Measurements from ENCODE around the gene RIIAD1. TPM values are rescaled to one million over a fixed set of nuclear protein-coding genes. Genes with fewer than 3 reads are reported as not detected.
A peak's percentile ranks its signal among the peaks of the same experiment; 100 is the strongest.

Gene RIIAD1
- total RNA-seq = 10 to 100 TPM in 1 of 9 donors, 1 to 10 TPM in 3, under 1 TPM in 1, not detected in 4; 0.44 to 31.3 (median 5.0) TPM
- 1 to 10 TPM; 2.1 to 7.0 (median 6.1) TPM for polyA plus RNA-seq
- long read RNA-seq, donor 1 = 0 reads
- long read RNA-seq, donor 2 = 0 reads
- long read RNA-seq, donor 3 = 0 reads
- long read RNA-seq, donor 4 = 0 reads
- long read RNA-seq, donor 5 = 0 reads
- long read RNA-seq, donor 6, partial matches to known transcripts = 0 of 6 reads
- long read RNA-seq, donor 6, other reads (novel, unspliced or antisense) = 0 of 6 reads
- long read RNA-seq, donor 7 = 0 reads
- long read RNA-seq, donor 8 = 0 reads
- long read RNA-seq, donor 9 = 0 reads
- long read RNA-seq, donor 10 = 0 reads

DNA sequence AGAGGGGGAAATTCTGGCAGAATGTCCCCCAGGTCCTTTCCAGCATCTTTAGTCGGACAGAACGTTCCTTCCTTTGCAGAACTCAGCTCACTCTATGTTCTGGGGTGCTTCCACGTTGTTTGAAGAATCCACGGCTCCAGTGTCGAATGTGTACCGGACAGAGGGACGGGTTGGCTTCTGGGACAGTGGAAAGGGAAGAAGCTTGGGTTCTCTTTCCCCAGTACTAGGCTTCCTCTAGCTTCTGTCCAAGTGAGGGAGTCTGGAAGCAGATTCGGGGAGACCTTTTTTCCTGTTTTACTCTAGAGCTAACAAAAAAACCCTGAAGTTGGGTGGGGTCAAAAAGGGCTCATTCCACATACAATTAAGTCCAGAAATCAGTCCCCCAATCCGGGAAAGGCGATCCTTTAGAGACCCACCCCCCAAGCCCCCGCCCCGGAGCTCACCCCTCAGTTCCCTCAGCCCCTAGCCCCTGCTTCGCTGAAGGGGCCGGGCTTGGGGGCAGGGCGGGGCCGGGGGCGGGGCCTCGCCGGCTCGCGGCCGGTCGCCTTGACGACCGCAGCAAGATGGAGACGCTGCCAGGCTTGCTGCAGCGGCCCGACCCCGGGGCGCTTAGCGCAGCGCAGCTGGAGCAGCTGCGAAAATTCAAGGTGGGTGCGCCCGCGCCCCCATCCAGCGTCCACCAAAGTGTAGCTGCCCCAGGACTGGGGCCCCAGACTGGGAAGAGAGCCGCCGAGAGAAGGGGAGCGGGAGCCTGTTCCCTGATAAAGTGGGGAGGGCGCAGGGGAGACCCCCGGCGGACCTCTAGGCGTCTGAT is at the start of gene RIIAD1:
RIIAD1 (plus strand) TSS at position 549 of the 814 bp plus-strand sequence; CDS start at position 564, 15 bp downstream.
- peak within 1 kb of the TSS in 2 of 5 donors; percentile 32 to 55 for H3K27ac ChIP-seq
- no peaks in the 10 kb centered on the region for H3K9me3 ChIP-seq (replicated peaks in 1 of 3)
- peaks cover 12 to 22% of the 10 kb centered on the region in 2 donors for H3K4me1 ChIP-seq (replicated peaks in 1 of 2)
- peak in 1 of 7 donors; percentile 20 for DNase-seq
- H3K4me3 ChIP-seq = peak within 1 kb of the TSS in 2 of 4 donors; percentile 11 to 68
- intact Hi-C loops (cut with DNase I) = no loop called here
- TF ChIP-seq POLR2A (IDR thresholded peaks at IDR 0.05) = no peak
- TF ChIP-seq, protein P1, sequence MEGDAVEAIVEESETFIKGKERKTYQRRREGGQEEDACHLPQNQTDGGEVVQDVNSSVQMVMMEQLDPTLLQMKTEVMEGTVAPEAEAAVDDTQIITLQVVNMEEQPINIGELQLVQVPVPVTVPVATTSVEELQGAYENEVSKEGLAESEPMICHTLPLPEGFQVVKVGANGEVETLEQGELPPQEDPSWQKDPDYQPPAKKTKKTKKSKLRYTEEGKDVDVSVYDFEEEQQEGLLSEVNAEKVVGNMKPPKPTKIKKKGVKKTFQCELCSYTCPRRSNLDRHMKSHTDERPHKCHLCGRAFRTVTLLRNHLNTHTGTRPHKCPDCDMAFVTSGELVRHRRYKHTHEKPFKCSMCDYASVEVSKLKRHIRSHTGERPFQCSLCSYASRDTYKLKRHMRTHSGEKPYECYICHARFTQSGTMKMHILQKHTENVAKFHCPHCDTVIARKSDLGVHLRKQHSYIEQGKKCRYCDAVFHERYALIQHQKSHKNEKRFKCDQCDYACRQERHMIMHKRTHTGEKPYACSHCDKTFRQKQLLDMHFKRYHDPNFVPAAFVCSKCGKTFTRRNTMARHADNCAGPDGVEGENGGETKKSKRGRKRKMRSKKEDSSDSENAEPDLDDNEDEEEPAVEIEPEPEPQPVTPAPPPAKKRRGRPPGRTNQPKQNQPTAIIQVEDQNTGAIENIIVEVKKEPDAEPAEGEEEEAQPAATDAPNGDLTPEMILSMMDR (IDR thresholded peaks at IDR 0.05) = no peak
- H3K36me3 ChIP-seq (replicated peaks in 1 of 2) = no peaks in the 10 kb centered on the region
- no peaks in the 10 kb centered on the region for H3K27me3 ChIP-seq
- WGBS, 4 donors = 3 to 4% (median 3%) methylated on average over 12 to 44 of the region's 44 CpGs

GRCh38 chr1:151673407-151673806 is 47.9 kb upstream of the RIIAD1 start:
- WGBS, 4 donors = 79 to 90% (median 87%) methylated on average over 1 of the region's 1 CpG
- Histone ChIP-seq H3K36me3 (replicated peaks in 1 of 2) (peaks cover 0 to 8% of the 10 kb centered on the region in 2 donors), H3K27me3 (no peaks in the 10 kb centered on the region), H3K9me3 (replicated peaks in 1 of 3) (no peaks in the 10 kb centered on the region), H3K4me3 (no peak overlapping the region), H3K27ac (no peak overlapping the region), H3K4me1 (replicated peaks in 1 of 2) (no peaks in the 10 kb centered on the region)
- no peak for DNase-seq
- TF ChIP-seq POLR2A (IDR thresholded peaks at IDR 0.05) = no peak
- TF ChIP-seq, protein P1 (IDR thresholded peaks at IDR 0.05) = no peak
- intact Hi-C loops (cut with DNase I) = no loop called here

DNA sequence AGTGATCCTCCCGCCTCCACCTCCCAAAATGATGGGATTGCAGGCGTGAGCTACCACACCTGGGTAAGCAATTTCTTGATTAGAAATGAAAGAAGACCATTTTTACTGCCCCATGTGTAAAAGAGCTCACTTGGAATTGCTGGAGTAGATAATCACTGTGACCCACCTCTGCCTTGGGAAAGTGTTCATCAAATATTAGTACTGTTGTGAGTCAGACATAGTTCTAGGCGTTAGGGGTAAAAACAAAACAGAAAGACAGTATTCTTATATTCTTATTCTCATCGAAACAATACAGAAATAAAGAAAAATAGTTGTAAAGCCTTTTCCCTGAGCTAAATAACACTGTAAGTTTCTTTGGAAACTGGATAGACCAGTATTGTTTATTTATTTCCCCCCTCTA is 40.9 kb upstream of the RIIAD1 start:
- DNase-seq = no peak
- no peak overlapping the region for H3K27ac ChIP-seq
- 70 to 93% (median 83%) methylated on average over 4 of the region's 4 CpGs for WGBS, 4 donors
- intact Hi-C loops (cut with DNase I) = no loop called here
- peaks cover 0 to 14% of the 10 kb centered on the region in 2 donors for H3K36me3 ChIP-seq (replicated peaks in 1 of 2)
- no peaks in the 10 kb centered on the region for H3K9me3 ChIP-seq (replicated peaks in 1 of 3)
- no peaks in the 10 kb centered on the region for H3K4me1 ChIP-seq (replicated peaks in 1 of 2)
- H3K27me3 ChIP-seq = no peaks in the 10 kb centered on the region
- H3K4me3 ChIP-seq = no peak overlapping the region
- no peak for TF ChIP-seq POLR2A (IDR thresholded peaks at IDR 0.05)
- TF ChIP-seq, protein P1 (IDR thresholded peaks at IDR 0.05) = no peak

DNA sequence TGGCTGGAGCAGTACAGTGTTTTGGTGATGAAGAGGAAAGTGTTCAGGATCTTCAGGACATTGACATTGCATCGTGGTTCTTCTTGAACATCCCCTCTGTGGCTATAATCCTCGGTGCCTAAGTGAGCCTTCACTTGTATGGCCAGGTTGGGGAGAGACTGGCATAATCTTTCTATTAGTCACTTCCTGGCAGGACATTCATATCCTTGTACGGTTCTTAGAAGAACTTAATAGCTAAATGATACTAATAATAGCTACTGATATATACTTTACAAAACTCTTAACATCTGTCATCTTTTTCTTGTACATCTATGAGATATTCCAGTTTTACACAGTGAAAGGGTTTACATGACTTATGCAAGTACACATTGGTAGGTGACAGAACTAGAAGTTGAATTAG is 40.5 kb upstream of the RIIAD1 start:
- Histone ChIP-seq H3K4me3 (no peak overlapping the region), H3K4me1 (replicated peaks in 1 of 2) (no peaks in the 10 kb centered on the region), H3K36me3 (replicated peaks in 1 of 2) (peaks cover 0 to 14% of the 10 kb centered on the region in 2 donors), H3K27me3 (no peaks in the 10 kb centered on the region), H3K27ac (no peak overlapping the region), H3K9me3 (replicated peaks in 1 of 3) (no peaks in the 10 kb centered on the region)
- intact Hi-C loops (cut with DNase I) = no loop called here
- TF ChIP-seq, protein P1 (IDR thresholded peaks at IDR 0.05) = no peak
- no peak for TF ChIP-seq POLR2A (IDR thresholded peaks at IDR 0.05)
- no peak for DNase-seq
- WGBS, 4 donors = 20 to 38% (median 29%) methylated on average over 3 of the region's 3 CpGs

Data from adrenal gland (tissue), 19 donors.